Activated CD8-positive, alpha-beta memory T cell treated with anti-CD3 and anti-CD28 coated beads, Interleukin-2, amount 50 U/mL, for 24 hours (primary cell): Measurements from ENCODE around the gene TMEM52.

Experiments used
- DNase-seq: peaks from one replicate; pipeline ENCODE4 v3.0.0-alpha.2; 2020; ENCODE audit errors: extremely low read depth

Gene TMEM52

GRCh38 chr1:1872329-1872994 lies 46.6 kb downstream of the TMEM52 start:
- no peak for DNase-seq

- DNase-seq: no peak
These were observed 49.6 kb downstream of the TMEM52 start for GRCh38 chr1:1869469-1869868.
